Hematopoietic multipotent progenitor cell treated with erythropoietin and hydrocortisone succinate and interleukin-3 and kit ligand, for 15 days (in vitro differentiated cells): ENCODE data around the gene DNM1L.

Experiments used
- DNase-seq: peaks from one replicate; pipeline ENCODE4 v3.0.0-alpha.2; 2015; ENCODE audit warnings: low spot score

DNM1L gene

GRCh38 chr12:32679091-32679919, at the start of gene DNM1L:
Gene DNM1L, plus strand, starts transcription at chr12:32679301. Its CDS starts 63 bp downstream, at chr12:32679364.
- DNase-seq, result peak; percentile 92

- DNase-seq, result no peak
Observed at GRCh38 chr12:32641287-32641901, 37.7 kb upstream of the DNM1L start.

GRCh38 chr12:32644431-32644830, 34.7 kb upstream of the DNM1L start:
- DNase-seq, result no peak

- DNase-seq, result no peak
Observed at GRCh38 chr12:32647275-32647674, 31.8 kb upstream of the DNM1L start.

GRCh38 chr12:32650508-32650907, 28.6 kb upstream of the DNM1L start:
- DNase-seq, result no peak

GRCh38 chr12:32651151-32651955, 27.7 kb upstream of the DNM1L start:
- no peak for DNase-seq

- DNase-seq, result no peak
Observed at GRCh38 chr12:32651956-32652210, 27.2 kb upstream of the DNM1L start.

- no peak for DNase-seq
Observed at GRCh38 chr12:32659908-32660440, 19.1 kb upstream of the DNM1L start.

- DNase-seq, result no peak
Observed at GRCh38 chr12:32661706-32662105, 17.4 kb upstream of the DNM1L start.

GRCh38 chr12:32662665-32663064, 16.4 kb upstream of the DNM1L start:
- DNase-seq, result no peak

GRCh38 chr12:32666018-32666417, 13.1 kb upstream of the DNM1L start:
- DNase-seq, result no peak

- no peak for DNase-seq
Observed at GRCh38 chr12:32669584-32669983, 9.5 kb upstream of the DNM1L start.

GRCh38 chr12:32671930-32672780, 6.9 kb upstream of the DNM1L start:
- DNase-seq, result no peak

- DNase-seq, result no peak
Observed at GRCh38 chr12:32679920-32680237, 778 bp downstream of the DNM1L start.

- DNase-seq, result no peak
Observed at GRCh38 chr12:32680787-32681186, 1.7 kb downstream of the DNM1L start.

GRCh38 chr12:32681272-32681671, 2.2 kb downstream of the DNM1L start:
- no peak for DNase-seq

GRCh38 chr12:32686340-32686739, 7.2 kb downstream of the DNM1L start:
- no peak for DNase-seq

GRCh38 chr12:32688786-32689185, 9.7 kb downstream of the DNM1L start:
- no peak for DNase-seq

GRCh38 chr12:32690927-32691326, 11.8 kb downstream of the DNM1L start:
- DNase-seq, result no peak

- DNase-seq, result no peak
Observed at GRCh38 chr12:32692358-32692757, 13.3 kb downstream of the DNM1L start.

- no peak for DNase-seq
Observed at GRCh38 chr12:32693036-32693435, 13.9 kb downstream of the DNM1L start.

GRCh38 chr12:32695787-32696186, 16.7 kb downstream of the DNM1L start:
- DNase-seq, result no peak
